ENCODE data around the gene ZBTB43.

- TF ChIP-seq GATA3 (IDR thresholded peaks at IDR 0.05; ENCODE audit: low read depth, low read length) (no peak), GATA2 (IDR thresholded peaks at IDR 0.05; ENCODE audit: low read depth, low read length) (no peak)
These were observed 67.7 kb downstream of the ZBTB43 start for GRCh38 chr9:126872516-126872915.

Measured in SH-SY5Y (cell line).